Caco-2 (cell line): Measurements from ENCODE around the gene PCIF1. TPM values are rescaled to one million over a fixed set of nuclear protein-coding genes. Genes with fewer than 3 reads are reported as not detected.
"Not testable (repeated sequence)": the region's sequence is repeated elsewhere in the genome, so short reads cannot be mapped to it uniquely, and the experiment has no call there.

Source experiments
- BruUV-seq: library from RNA; stranded (reverse); fragments of 400-500 nt; replicated peaks from 2 replicates; lab custom pipeline; 2021; lab: Mats Ljungman, UMichigan
- CTCF ChIA-PET: fragments of 300-600 bp; sonication (Branson Sonifier 250); formaldehyde crosslinking; loops from one replicate; lab custom pipeline; 2022; ENCODE audit warnings: antibody characterized with exemption; lab: Charles Lee
- POLR2A ChIA-PET: fragments of 300-600 bp; sonication (Branson Sonifier 250); formaldehyde crosslinking; loops from one replicate; lab custom pipeline; 2022; ENCODE audit warnings: antibody characterized with exemption; lab: Charles Lee
- DNase-seq, 2 experiments: peaks; one replicate each; pipeline versions ENCODE4 v3.0.0 to v3.0.0-alpha.2; 2020 to 2022
- H3K27me3 ChIP-seq: replicated peaks from 2 replicates; pipeline ENCODE4 v1.6.0; 2011; ENCODE audit warnings: low read length; ENCODE audit not compliant: control insufficient read depth, insufficient read depth
- H3K36me3 ChIP-seq: 2 replicates; pipeline ENCODE4 v1.5.1; 2011; ENCODE audit warnings: low read length; ENCODE audit not compliant: control insufficient read depth, insufficient read depth
- H3K4me1 ChIP-seq: fragments of 250-450 bp; sonication (Bioruptor Pico); 2 replicates; pipeline ENCODE4 v1.5.1; 2020; ENCODE audit warnings: mild to moderate bottlenecking
- H3K4me3 ChIP-seq: 2 replicates; pipeline ENCODE4 v1.5.1; 2011; ENCODE audit warnings: low read depth, mild to moderate bottlenecking, control low read depth, low read length
- H3K9me3 ChIP-seq: fragments of 250-450 bp; sonication (Bioruptor Pico); 2 replicates; pipeline ENCODE4 v1.5.1; 2020; ENCODE audit warnings: mild to moderate bottlenecking, moderate library complexity
- H3K27ac Mint-ChIP-seq: one replicate; pipeline ENCODE4 v1.8.0; 2022; ENCODE audit warnings: mixed read lengths; ENCODE audit not compliant: unreplicated experiment
- H3K27me3 Mint-ChIP-seq: one replicate; pipeline ENCODE4 v1.8.0; 2022; ENCODE audit warnings: mixed read lengths; ENCODE audit not compliant: insufficient read depth, unreplicated experiment
- H3K36me3 Mint-ChIP-seq: one replicate; pipeline ENCODE4 v1.8.0; 2022; ENCODE audit warnings: mild to moderate bottlenecking, mixed read lengths; ENCODE audit not compliant: insufficient read depth, unreplicated experiment
- H3K4me1 Mint-ChIP-seq: one replicate; pipeline ENCODE4 v1.8.0; 2022; ENCODE audit warnings: low read depth, mixed read lengths; ENCODE audit not compliant: unreplicated experiment
- H3K4me3 Mint-ChIP-seq: one replicate; pipeline ENCODE4 v1.8.0; 2022; ENCODE audit warnings: mild to moderate bottlenecking, moderate library complexity, mixed read lengths; ENCODE audit not compliant: unreplicated experiment
- H3K9me3 Mint-ChIP-seq: one replicate; pipeline ENCODE4 v1.8.0; 2022; ENCODE audit warnings: mixed read lengths; ENCODE audit not compliant: unreplicated experiment
- intact Hi-C: fragments of 100-400 bp; cut with micrococcal nuclease; formaldehyde crosslinking; loops from one replicate; pipeline ENCODE4 v1.10.0; 2022; ENCODE audit not compliant: unreplicated experiment
- total RNA-seq: library from RNA; stranded (reverse); gene quantifications from 2 replicates; pipeline ENCODE4 v1.2.3, GENCODE V29; 2022
- TF ChIP-seq, protein P1 (sequence below), 2 experiments: fragments of 200-600 bp in 1 of 2; IDR thresholded peaks; 1 replicate in 1 of 2; 2 replicates in 1 of 2; pipeline versions ENCODE4 v1.5.1 to v1.8.0; 2011 to 2022; ENCODE audit warnings: antibody characterized with exemption in 1 of 2, control low read depth in 1 of 2, inconsistent platforms in 1 of 2, low read depth in 1 of 2, low read length in 1 of 2, mild to moderate bottlenecking in 1 of 2, moderate library complexity in 1 of 2; ENCODE audit not compliant: insufficient read depth in 1 of 2, severe bottlenecking in 1 of 2, unreplicated experiment in 1 of 2

The PCIF1 gene
- total RNA-seq, 1 experiment from 2014 or later: 75.9 TPM

DNA sequence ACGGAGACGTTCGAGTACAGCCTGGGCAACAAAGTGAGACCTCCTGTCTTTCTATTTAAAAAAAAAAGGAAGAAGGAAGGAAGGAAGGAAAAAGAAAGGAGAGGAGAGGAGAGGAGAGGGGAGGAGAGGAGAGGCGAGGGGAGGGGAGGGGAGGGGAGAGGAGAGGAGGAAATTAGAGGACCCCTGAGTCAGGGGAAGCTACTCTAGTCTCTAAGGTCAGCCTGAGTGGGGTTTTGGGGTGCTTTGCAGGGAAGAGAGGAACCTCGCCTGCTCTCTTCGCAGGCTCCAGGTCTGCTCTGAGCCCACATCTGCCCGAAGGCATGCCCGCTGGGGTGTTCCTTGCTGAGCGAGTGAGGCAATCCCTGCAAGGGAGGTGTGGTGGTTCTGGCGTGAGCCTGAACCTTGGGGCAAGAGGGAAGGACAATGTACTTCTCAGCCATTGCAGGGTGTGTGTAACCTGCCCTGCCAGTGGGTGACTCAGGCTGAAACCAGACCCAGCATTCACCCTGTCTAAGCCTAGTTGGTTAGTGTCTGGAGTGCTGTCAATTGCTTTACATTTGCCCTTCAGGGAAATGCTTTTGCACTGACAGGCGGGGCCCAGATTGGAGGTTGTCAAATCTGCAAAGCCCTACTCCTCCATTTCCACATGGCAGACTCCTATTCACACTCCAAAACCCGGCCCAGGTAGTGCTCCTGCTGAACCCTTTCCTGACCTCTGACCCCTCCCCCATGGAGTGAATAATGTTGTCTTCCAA, 58.9 kb downstream of the PCIF1 start:
- H3K27ac Mint-ChIP-seq: no peak overlapping the region
- DNase-seq: peak; percentile 61 to 85
- no TSS peak for BruUV-seq

DNA sequence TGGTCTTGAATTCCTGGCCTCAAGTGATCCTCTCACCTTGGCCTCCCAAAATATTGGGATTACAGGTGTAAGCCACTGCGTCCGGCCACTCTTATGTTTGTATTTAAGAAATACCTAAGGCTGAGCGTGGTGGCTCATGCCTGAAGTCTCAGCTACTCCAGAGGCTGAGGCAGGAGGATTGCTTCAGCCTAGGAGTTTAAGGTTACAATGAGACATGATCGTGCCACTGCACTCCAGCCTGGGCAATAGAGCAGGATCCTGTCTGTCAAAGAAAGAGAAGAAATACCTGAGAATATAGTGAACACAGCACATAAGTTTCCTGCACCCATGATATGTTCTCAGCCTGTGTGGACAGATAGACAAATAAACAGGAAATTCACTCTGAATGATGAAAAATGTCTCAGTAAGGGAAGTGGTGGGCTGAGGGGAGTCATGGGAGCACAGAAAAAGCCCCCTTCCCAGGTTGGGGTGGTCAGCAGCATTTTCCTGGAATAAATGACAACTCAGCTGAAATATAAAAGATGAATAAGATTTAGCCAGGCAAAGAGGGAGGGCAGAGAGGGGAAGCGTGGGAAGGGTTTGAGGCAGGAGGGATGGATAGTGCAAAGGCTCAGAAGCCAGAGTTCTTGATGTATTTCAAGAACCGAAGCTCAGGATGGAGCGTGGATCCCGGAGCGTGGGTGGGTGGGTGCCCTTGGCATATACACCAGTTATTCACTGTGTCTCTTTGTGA, 60.4 kb downstream of the PCIF1 start:
- POLR2A ChIA-PET: no interaction called here
- CTCF ChIA-PET: interaction anchor here (0.7 to 0.8 kb wide), 2 partner anchors 8 to 145 kb away, joined by 3 to 4 read pairs; no protein-coding TSS in a partner anchor
- no peaks in the 10 kb centered on the region for H3K9me3 Mint-ChIP-seq
- H3K4me3 Mint-ChIP-seq: no peak overlapping the region
- no TSS peak for BruUV-seq
- H3K27me3 Mint-ChIP-seq: peaks cover 9% of the 10 kb centered on the region
- no peaks in the 10 kb centered on the region for H3K4me1 ChIP-seq
- intact Hi-C loops: no loop called here
- H3K27me3 ChIP-seq: no peaks in the 10 kb centered on the region; the same call in 1 of the 2 replicates
- H3K36me3 ChIP-seq: no peaks in the 10 kb centered on the region
- H3K9me3 ChIP-seq: no peaks in the 10 kb centered on the region
- DNase-seq: no peak
- no peak overlapping the region for H3K4me3 ChIP-seq
- H3K4me1 Mint-ChIP-seq: no peaks in the 10 kb centered on the region
- TF ChIP-seq, protein P1, sequence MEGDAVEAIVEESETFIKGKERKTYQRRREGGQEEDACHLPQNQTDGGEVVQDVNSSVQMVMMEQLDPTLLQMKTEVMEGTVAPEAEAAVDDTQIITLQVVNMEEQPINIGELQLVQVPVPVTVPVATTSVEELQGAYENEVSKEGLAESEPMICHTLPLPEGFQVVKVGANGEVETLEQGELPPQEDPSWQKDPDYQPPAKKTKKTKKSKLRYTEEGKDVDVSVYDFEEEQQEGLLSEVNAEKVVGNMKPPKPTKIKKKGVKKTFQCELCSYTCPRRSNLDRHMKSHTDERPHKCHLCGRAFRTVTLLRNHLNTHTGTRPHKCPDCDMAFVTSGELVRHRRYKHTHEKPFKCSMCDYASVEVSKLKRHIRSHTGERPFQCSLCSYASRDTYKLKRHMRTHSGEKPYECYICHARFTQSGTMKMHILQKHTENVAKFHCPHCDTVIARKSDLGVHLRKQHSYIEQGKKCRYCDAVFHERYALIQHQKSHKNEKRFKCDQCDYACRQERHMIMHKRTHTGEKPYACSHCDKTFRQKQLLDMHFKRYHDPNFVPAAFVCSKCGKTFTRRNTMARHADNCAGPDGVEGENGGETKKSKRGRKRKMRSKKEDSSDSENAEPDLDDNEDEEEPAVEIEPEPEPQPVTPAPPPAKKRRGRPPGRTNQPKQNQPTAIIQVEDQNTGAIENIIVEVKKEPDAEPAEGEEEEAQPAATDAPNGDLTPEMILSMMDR (IDR thresholded peaks at IDR 0.05; ENCODE audit: insufficient read depth in 1 of 2, low read depth in 1 of 2, low read length in 1 of 2, severe bottlenecking in 1 of 2, unreplicated experiment in 1 of 2): no peak
- H3K36me3 Mint-ChIP-seq: no peaks in the 10 kb centered on the region
- H3K27ac Mint-ChIP-seq: no peak overlapping the region

More for the DNA sequence above, 58.9 kb downstream of the PCIF1 start:
- Histone ChIP-seq H3K9me3 (no peaks in the 10 kb centered on the region), H3K4me3 (no peak overlapping the region), H3K36me3 (no peaks in the 10 kb centered on the region), H3K27me3 (no peaks in the 10 kb centered on the region), H3K4me1 (no peaks in the 10 kb centered on the region)
- CTCF ChIA-PET: no interaction called here
- intact Hi-C loops: no loop called here
- Mint-ChIP-seq H3K9me3 (no peaks in the 10 kb centered on the region), H3K4me1 (no peaks in the 10 kb centered on the region), H3K4me3 (no peak overlapping the region), H3K36me3 (no peaks in the 10 kb centered on the region), H3K27me3 (peaks cover 7% of the 10 kb centered on the region)
- TF ChIP-seq, protein P1 (IDR thresholded peaks at IDR 0.05; ENCODE audit: insufficient read depth in 1 of 2, low read depth in 1 of 2, low read length in 1 of 2, severe bottlenecking in 1 of 2, unreplicated experiment in 1 of 2): no peak
- POLR2A ChIA-PET: no interaction called here

DNA sequence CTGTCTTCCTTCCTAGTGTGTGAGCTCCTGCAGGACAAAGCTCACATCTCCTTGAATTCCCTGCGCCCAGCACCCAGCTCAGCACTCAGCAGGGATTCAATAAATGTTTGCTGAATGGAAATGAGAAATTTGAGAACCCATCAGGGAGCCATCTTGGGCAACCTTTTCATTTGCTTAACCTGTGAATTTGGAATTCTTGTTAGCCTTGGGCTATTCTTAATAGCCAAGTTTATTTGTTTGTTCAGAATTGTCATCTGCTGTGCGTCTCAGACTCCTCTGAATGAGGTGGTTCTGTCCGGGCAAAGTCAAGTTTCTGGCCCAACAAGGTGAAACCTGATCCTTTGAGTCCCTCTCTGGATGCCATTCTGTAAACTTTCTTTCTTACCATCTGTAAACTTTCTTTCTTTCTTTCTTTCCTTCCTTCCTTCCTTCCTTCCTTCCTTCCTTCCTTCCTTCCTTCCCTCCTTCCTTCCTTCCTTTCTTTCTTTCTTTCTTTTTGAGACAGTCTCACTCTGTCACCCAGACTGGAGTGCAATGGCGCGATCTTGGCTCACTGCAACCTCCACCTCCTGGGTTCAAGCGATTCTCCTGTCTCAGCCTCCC, 61.1 kb downstream of the PCIF1 start:
- POLR2A ChIA-PET, intact Hi-C loops, H3K4me1 ChIP-seq, H3K27ac Mint-ChIP-seq, H3K9me3 ChIP-seq, H3K4me3 ChIP-seq, H3K9me3 Mint-ChIP-seq, H3K36me3 ChIP-seq, H3K4me3 Mint-ChIP-seq, H3K27me3 ChIP-seq, H3K27me3 Mint-ChIP-seq, BruUV-seq, H3K36me3 Mint-ChIP-seq, H3K4me1 Mint-ChIP-seq: not testable (repeated sequence)
- DNase-seq: peak in 1 of 2 experiments; percentile 19
- CTCF ChIA-PET: interaction anchor here (0.8 kb wide), 1 partner anchor 9 kb away, joined by 4 read pairs; no protein-coding TSS in a partner anchor
